Liver (tissue), 3 donors: Measurements from ENCODE around the gene ARID5A.

Experiments
- EGR1 ChIP-seq, 2 donors: IDR thresholded peaks; 2 replicates each; pipeline ENCODE4 v1.6.1; 2016 to 2018; ENCODE audit warnings: antibody characterized with exemption in 2 of 2, low read depth in 2 of 2
- FOXA2 ChIP-seq: IDR thresholded peaks from 2 replicates; pipeline ENCODE4 v1.6.1; 2016; ENCODE audit warnings: antibody characterized with exemption
- GABPA ChIP-seq, 2 donors: IDR thresholded peaks in 1 of 2; conservative IDR thresholded peaks in 1 of 2; 2 replicates each; pipeline ENCODE4 v1.6.1; 2016; ENCODE audit warnings: antibody characterized with exemption in 2 of 2, mild to moderate bottlenecking in 1 of 2, moderate library complexity in 1 of 2
- JUND ChIP-seq, 2 donors: IDR thresholded peaks; 2 replicates each; pipeline ENCODE4 v1.6.1; 2016; ENCODE audit warnings: antibody characterized with exemption in 2 of 2
- RAD21 ChIP-seq, 2 donors: IDR thresholded peaks; 2 replicates each; pipeline ENCODE4 v1.6.1; 2016; ENCODE audit warnings: antibody characterized with exemption in 2 of 2, mild to moderate bottlenecking in 2 of 2
- RXRA ChIP-seq, 2 donors: IDR thresholded peaks; 2 replicates each; pipeline ENCODE4 v1.6.1; 2017 to 2018; ENCODE audit warnings: antibody characterized with exemption in 2 of 2, mild to moderate bottlenecking in 1 of 2
- TAF1 ChIP-seq: conservative IDR thresholded peaks from 2 replicates; pipeline ENCODE4 v1.6.1; 2016; ENCODE audit warnings: antibody characterized with exemption, mild to moderate bottlenecking
- YY1 ChIP-seq: IDR thresholded peaks from 2 replicates; pipeline ENCODE4 v1.6.1; 2016; ENCODE audit warnings: antibody characterized with exemption, mild to moderate bottlenecking
- TF ChIP-seq, protein P1 (sequence below): fragments of 150-350 bp; IDR thresholded peaks from 2 replicates; pipeline ENCODE4 v1.5.1; 2017; ENCODE audit warnings: improper control_type of control experiment, low read depth, low read length; ENCODE audit not compliant: missing input control
- TF ChIP-seq, protein P2 (sequence below): IDR thresholded peaks from 2 replicates; pipeline ENCODE4 v1.6.1; 2016; ENCODE audit warnings: antibody characterized with exemption
- TF ChIP-seq, protein P3 (sequence below): IDR thresholded peaks from 2 replicates; pipeline ENCODE4 v1.6.1; 2016; ENCODE audit warnings: antibody characterized with exemption, mild to moderate bottlenecking
- TF ChIP-seq, protein P4 (sequence below): IDR thresholded peaks from 2 replicates; pipeline ENCODE4 v1.6.1; 2016; ENCODE audit warnings: antibody characterized with exemption
- donor health status: healthy.
- donor health status: healthy.

DNA sequence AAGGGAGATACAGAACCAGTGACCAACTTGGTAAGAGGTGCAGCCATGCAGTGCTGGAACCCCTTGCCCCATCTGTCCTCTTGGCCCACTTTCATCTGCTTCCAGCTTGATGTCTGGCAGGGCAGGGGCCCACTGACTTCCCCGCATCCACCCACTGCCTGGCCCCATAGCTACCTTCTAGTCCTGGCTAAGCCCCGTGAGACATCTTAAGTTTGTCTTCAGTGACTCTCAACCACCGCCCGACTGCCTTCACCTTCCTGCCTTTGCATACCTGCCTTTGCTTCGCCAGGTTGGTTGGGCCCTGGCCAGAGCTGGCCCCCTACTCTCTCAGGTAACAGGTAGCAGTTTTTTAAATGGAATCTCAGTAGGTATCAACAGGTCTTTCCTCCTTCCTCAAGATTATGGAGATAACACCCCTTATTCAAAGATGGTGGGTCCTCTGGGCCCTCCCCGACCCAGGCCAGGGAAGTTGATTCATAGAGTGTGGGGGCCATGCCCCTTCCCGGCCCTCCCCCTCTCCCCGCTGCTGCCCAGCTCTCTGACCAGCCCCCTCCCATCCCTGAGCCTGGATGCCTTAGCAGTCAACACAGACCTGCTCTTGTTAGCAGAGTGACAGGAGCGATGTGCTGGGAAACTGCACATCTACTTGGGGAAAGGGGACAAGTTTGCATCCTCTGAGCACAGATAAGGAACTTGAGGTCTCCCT lies 2.8 kb downstream of the ARID5A start:
- TF ChIP-seq, protein P1, sequence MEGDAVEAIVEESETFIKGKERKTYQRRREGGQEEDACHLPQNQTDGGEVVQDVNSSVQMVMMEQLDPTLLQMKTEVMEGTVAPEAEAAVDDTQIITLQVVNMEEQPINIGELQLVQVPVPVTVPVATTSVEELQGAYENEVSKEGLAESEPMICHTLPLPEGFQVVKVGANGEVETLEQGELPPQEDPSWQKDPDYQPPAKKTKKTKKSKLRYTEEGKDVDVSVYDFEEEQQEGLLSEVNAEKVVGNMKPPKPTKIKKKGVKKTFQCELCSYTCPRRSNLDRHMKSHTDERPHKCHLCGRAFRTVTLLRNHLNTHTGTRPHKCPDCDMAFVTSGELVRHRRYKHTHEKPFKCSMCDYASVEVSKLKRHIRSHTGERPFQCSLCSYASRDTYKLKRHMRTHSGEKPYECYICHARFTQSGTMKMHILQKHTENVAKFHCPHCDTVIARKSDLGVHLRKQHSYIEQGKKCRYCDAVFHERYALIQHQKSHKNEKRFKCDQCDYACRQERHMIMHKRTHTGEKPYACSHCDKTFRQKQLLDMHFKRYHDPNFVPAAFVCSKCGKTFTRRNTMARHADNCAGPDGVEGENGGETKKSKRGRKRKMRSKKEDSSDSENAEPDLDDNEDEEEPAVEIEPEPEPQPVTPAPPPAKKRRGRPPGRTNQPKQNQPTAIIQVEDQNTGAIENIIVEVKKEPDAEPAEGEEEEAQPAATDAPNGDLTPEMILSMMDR = no peak
- TF ChIP-seq, protein P2, sequence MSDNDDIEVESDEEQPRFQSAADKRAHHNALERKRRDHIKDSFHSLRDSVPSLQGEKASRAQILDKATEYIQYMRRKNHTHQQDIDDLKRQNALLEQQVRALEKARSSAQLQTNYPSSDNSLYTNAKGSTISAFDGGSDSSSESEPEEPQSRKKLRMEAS = no peak
- TF ChIP-seq TAF1 (no peak), EGR1 (IDR thresholded peaks at IDR 0.05; ENCODE audit: low read depth in 2 of 2) (no peak), RAD21 (IDR thresholded peaks at IDR 0.05) (no peak), JUND (IDR thresholded peaks at IDR 0.05) (no peak), RXRA (IDR thresholded peaks at IDR 0.05) (no peak), GABPA (IDR thresholded peaks at IDR 0.05 in 1 of 2, conservative IDR thresholded peaks at IDR 0.05 in 1 of 2) (no peak), YY1 (no peak), FOXA2 (no peak)
- TF ChIP-seq, protein P3, sequence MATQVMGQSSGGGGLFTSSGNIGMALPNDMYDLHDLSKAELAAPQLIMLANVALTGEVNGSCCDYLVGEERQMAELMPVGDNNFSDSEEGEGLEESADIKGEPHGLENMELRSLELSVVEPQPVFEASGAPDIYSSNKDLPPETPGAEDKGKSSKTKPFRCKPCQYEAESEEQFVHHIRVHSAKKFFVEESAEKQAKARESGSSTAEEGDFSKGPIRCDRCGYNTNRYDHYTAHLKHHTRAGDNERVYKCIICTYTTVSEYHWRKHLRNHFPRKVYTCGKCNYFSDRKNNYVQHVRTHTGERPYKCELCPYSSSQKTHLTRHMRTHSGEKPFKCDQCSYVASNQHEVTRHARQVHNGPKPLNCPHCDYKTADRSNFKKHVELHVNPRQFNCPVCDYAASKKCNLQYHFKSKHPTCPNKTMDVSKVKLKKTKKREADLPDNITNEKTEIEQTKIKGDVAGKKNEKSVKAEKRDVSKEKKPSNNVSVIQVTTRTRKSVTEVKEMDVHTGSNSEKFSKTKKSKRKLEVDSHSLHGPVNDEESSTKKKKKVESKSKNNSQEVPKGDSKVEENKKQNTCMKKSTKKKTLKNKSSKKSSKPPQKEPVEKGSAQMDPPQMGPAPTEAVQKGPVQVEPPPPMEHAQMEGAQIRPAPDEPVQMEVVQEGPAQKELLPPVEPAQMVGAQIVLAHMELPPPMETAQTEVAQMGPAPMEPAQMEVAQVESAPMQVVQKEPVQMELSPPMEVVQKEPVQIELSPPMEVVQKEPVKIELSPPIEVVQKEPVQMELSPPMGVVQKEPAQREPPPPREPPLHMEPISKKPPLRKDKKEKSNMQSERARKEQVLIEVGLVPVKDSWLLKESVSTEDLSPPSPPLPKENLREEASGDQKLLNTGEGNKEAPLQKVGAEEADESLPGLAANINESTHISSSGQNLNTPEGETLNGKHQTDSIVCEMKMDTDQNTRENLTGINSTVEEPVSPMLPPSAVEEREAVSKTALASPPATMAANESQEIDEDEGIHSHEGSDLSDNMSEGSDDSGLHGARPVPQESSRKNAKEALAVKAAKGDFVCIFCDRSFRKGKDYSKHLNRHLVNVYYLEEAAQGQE = no peak
- TF ChIP-seq, protein P4, sequence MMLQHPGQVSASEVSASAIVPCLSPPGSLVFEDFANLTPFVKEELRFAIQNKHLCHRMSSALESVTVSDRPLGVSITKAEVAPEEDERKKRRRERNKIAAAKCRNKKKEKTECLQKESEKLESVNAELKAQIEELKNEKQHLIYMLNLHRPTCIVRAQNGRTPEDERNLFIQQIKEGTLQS = no peak
